Suprapubic skin (tissue), 4 donors: Measurements from ENCODE around the gene SMIM29. TPM values are rescaled to one million over a fixed set of nuclear protein-coding genes. Genes with fewer than 3 reads are reported as not detected.

Experiments used
- DNase-seq, 2 donors: peaks; one replicate each; pipeline ENCODE4 v3.0.0-alpha.2; 2019; ENCODE audit warnings: low spot score in 2 of 2
- H3K27ac ChIP-seq: fragments of 200-600 bp; sonication (generic); one replicate; pipeline ENCODE4 v1.5.1; 2019
- H3K27me3 ChIP-seq: fragments of 200-600 bp; sonication (generic); one replicate; pipeline ENCODE4 v1.5.1; 2019
- H3K36me3 ChIP-seq: fragments of 200-600 bp; sonication (generic); one replicate; pipeline ENCODE4 v1.5.1; 2019
- H3K4me1 ChIP-seq: fragments of 200-600 bp; sonication (generic); one replicate; pipeline ENCODE4 v1.5.1; 2019
- H3K4me3 ChIP-seq: fragments of 200-600 bp; sonication (generic); one replicate; pipeline ENCODE4 v1.5.1; 2019; ENCODE audit warnings: mild to moderate bottlenecking
- H3K9me3 ChIP-seq: fragments of 200-600 bp; sonication (generic); one replicate; pipeline ENCODE4 v1.5.1; 2019
- EP300 ChIP-seq: sonication (generic); formaldehyde crosslinking; IDR thresholded peaks from one replicate; pipeline ENCODE4 v1.6.1; 2017; ENCODE audit warnings: antibody characterized with exemption
- POLR2A ChIP-seq, 2 donors: fragments of 450-650 bp; IDR thresholded peaks; one replicate each; pipeline ENCODE4 v1.6.1; 2017; ENCODE audit warnings: antibody characterized with exemption in 2 of 2, mild to moderate bottlenecking in 2 of 2, moderate library complexity in 2 of 2
- POLR2AphosphoS5 ChIP-seq, 3 donors: sonication (generic); formaldehyde crosslinking; IDR thresholded peaks; one replicate each; pipeline ENCODE4 v1.6.1; 2017; ENCODE audit warnings: antibody characterized with exemption in 3 of 3
- WGBS: methylation state at CpG from one replicate; pipeline ENCODE4 v1.1.5; 2018; 5-methylcytosine and 5-hydroxymethylcytosine counted together
- total RNA-seq, 4 donors: library from RNA; depleted of rRNA; stranded (reverse); fragments of >200 nt; gene quantifications; one replicate each; pipeline ENCODE4 v1.1.0, GENCODE V29; 2016
- TF ChIP-seq, protein P1 (sequence below), 2 donors: fragments of 200-600 bp in 1 of 2; fragments of 450-650 bp in 1 of 2; sonication (generic) in 1 of 2; IDR thresholded peaks; one replicate each; pipeline ENCODE4 v1.5.1; 2016 to 2019; ENCODE audit warnings: antibody characterized with exemption in 2 of 2, mild to moderate bottlenecking in 1 of 2, moderate library complexity in 1 of 2

The SMIM29 gene
- total RNA-seq, 4 donors from 2014 or later: 45.2 to 58.8 (median 51.2) TPM

- Histone ChIP-seq H3K9me3 (no peaks in the 10 kb centered on the region), H3K4me1 (peaks cover 38% of the 10 kb centered on the region), H3K27ac (peak within 1 kb of the TSS; percentile 96), H3K27me3 (no peaks in the 10 kb centered on the region), H3K36me3 (peaks cover 14% of the 10 kb centered on the region), H3K4me3 (peak within 1 kb of the TSS; percentile 83)
- peak; percentile 93 for DNase-seq
- under 1% methylated on average over 50 of the region's 91 CpGs for WGBS
- no peak for TF ChIP-seq POLR2AphosphoS5 (IDR thresholded peaks at IDR 0.05)
- peak; percentile 76 to 93 for TF ChIP-seq POLR2A (IDR thresholded peaks at IDR 0.05)
- TF ChIP-seq, protein P1, sequence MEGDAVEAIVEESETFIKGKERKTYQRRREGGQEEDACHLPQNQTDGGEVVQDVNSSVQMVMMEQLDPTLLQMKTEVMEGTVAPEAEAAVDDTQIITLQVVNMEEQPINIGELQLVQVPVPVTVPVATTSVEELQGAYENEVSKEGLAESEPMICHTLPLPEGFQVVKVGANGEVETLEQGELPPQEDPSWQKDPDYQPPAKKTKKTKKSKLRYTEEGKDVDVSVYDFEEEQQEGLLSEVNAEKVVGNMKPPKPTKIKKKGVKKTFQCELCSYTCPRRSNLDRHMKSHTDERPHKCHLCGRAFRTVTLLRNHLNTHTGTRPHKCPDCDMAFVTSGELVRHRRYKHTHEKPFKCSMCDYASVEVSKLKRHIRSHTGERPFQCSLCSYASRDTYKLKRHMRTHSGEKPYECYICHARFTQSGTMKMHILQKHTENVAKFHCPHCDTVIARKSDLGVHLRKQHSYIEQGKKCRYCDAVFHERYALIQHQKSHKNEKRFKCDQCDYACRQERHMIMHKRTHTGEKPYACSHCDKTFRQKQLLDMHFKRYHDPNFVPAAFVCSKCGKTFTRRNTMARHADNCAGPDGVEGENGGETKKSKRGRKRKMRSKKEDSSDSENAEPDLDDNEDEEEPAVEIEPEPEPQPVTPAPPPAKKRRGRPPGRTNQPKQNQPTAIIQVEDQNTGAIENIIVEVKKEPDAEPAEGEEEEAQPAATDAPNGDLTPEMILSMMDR (IDR thresholded peaks at IDR 0.05): no peak
- no peak for TF ChIP-seq EP300
These were observed 12.1 kb downstream of the SMIM29 start, which contains the start of gene HMGA1 for GRCh38 chr6:34236443-34237315. Gene HMGA1, plus strand, starts transcription at chr6:34236873. Its CDS starts 3,908 bp downstream, at chr6:34240781.

GRCh38 chr6:34236131-34236442 lies 12.7 kb downstream of the SMIM29 start:
- no peaks in the 10 kb centered on the region for H3K9me3 ChIP-seq
- H3K36me3 ChIP-seq: peaks cover 8% of the 10 kb centered on the region
- H3K4me1 ChIP-seq: peaks cover 40% of the 10 kb centered on the region
- DNase-seq: peak in 1 of 2 donors; percentile 72
- WGBS: 13% methylated on average over 13 of the region's 13 CpGs
- H3K4me3 ChIP-seq: peak overlapping the region; percentile 83
- H3K27me3 ChIP-seq: no peaks in the 10 kb centered on the region
- TF ChIP-seq EP300: no peak
- peak in 1 of 3 donors; percentile 42 for TF ChIP-seq POLR2AphosphoS5 (IDR thresholded peaks at IDR 0.05)
- TF ChIP-seq, protein P1 (IDR thresholded peaks at IDR 0.05): no peak
- H3K27ac ChIP-seq: peak overlapping the region; percentile 96

DNA sequence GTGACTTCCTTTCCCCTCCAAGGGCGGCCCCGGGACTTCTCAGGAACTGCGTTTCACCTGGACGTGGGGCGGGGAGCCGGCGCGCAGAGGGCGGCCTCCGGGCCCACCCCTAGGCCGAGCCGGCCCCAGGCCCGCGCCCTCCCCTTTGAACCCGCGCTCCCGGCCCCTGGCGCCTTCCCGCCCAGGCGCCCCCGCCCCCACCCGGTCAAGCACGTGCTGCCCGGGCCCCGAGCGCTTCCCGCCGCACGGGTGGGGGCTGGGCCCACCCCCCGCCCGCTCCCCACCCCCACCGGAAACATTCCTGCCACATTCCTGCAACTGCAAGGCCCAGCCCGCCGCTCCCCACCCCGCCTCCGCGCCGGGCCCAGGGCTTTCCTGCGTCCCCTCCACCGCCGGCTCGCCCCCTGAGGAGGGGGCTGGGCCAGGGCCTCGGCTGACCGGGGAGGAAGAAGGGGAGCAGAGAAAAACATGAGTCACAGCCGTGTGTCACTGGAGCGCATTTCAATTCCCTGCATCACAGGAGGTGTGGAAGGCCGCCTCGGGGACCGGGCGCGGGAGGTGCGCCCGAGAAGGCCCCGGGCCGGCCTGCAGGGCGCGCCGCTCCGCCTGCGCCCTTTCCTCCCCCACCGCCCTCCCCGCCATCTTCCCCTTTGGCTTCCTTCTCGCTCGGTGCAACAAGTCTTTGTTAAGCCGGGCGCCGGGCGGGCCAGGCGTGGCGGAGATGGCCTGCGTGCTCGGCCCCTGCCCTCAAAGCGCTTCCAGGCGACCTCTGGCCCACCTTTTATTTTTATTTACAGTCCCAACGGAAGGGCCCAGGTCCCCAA lies 13.3 kb downstream of the SMIM29 start:
- Histone ChIP-seq H3K27ac (peak overlapping the region; percentile 96), H3K27me3 (no peaks in the 10 kb centered on the region), H3K36me3 (peaks cover 2% of the 10 kb centered on the region), H3K9me3 (no peaks in the 10 kb centered on the region), H3K4me3 (peak overlapping the region; percentile 83), H3K4me1 (peaks cover 46% of the 10 kb centered on the region)
- DNase-seq: peak in 1 of 2 donors; percentile 81
- 16% methylated on average over 33 of the region's 75 CpGs for WGBS
- TF ChIP-seq POLR2AphosphoS5 (IDR thresholded peaks at IDR 0.05) (no peak), POLR2A (IDR thresholded peaks at IDR 0.05) (peak in 1 of 2 donors; percentile 34)

GRCh38 chr6:34234667-34235306 lies 14.0 kb downstream of the SMIM29 start:
- TF ChIP-seq POLR2AphosphoS5 (IDR thresholded peaks at IDR 0.05) (no peak), EP300 (no peak), POLR2A (IDR thresholded peaks at IDR 0.05) (no peak)
- TF ChIP-seq, protein P1 (IDR thresholded peaks at IDR 0.05): no peak

DNA sequence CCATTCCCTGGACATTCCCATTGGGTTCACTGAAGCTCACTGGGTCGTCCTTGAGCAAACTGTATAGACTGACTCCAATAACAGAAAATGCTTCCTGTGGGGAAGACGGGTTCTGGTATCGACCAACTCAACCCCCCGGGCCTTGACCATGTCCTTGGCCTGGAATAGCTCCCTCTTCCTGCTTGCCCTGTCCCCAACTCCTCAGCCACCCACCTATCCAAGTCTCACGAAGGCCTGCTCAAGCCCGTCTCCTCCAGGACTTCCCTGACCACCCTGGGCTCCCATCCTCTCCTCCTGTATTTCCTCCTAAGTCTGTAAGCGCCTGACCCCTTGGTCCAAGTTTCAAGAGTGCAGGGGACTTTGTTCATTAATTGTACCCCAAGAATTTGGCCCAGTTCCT lies 14.9 kb downstream of the SMIM29 start:
- Histone ChIP-seq H3K4me3 (no peak overlapping the region), H3K27ac (no peak overlapping the region), H3K4me1 (peaks cover 39% of the 10 kb centered on the region), H3K27me3 (no peaks in the 10 kb centered on the region), H3K9me3 (no peaks in the 10 kb centered on the region), H3K36me3 (no peaks in the 10 kb centered on the region)
- DNase-seq: peak in 1 of 2 donors; percentile 55
- TF ChIP-seq POLR2A (IDR thresholded peaks at IDR 0.05) (no peak), EP300 (no peak), POLR2AphosphoS5 (IDR thresholded peaks at IDR 0.05) (no peak)
- TF ChIP-seq, protein P1 (IDR thresholded peaks at IDR 0.05): no peak
- WGBS: 91% methylated on average over 7 of the region's 7 CpGs

More at GRCh38 chr6:34234667-34235306, 14.0 kb downstream of the SMIM29 start:
- peak in 1 of 2 donors; percentile 68 for DNase-seq
- H3K9me3 ChIP-seq: no peaks in the 10 kb centered on the region
- no peaks in the 10 kb centered on the region for H3K27me3 ChIP-seq
- peak overlapping the region; percentile 96 for H3K27ac ChIP-seq
- H3K36me3 ChIP-seq: no peaks in the 10 kb centered on the region
- WGBS: 74% methylated on average over 36 of the region's 53 CpGs
- peaks cover 46% of the 10 kb centered on the region for H3K4me1 ChIP-seq
- H3K4me3 ChIP-seq: peak overlapping the region; percentile 83
